GM20000 (cell line): ENCODE measurements around the gene FAM89B.

Experiments
- DNase-seq: peaks from one replicate; pipeline ENCODE4 v3.0.0; 2012; ENCODE audit warnings: low spot score
- CTCF ChIP-seq: IDR thresholded peaks from 2 replicates; pipeline ENCODE4 v1.5.1; 2012; ENCODE audit warnings: mild to moderate bottlenecking, control low read depth; ENCODE audit errors: extremely low read depth, missing control alignments

The FAM89B gene

GRCh38 chr11:65537620-65538231 is 34.6 kb upstream of the FAM89B start:
- TF ChIP-seq CTCF = no peak
- DNase-seq = no peak

- no peak for DNase-seq
- TF ChIP-seq CTCF = no peak
Observed at GRCh38 chr11:65538232-65538914, 34.0 kb upstream of the FAM89B start.

- DNase-seq = no peak
- no peak for TF ChIP-seq CTCF
Observed at GRCh38 chr11:65538915-65539743, 33.2 kb upstream of the FAM89B start.

- DNase-seq = peak; percentile 93
Observed at GRCh38 chr11:65539744-65540289, 32.5 kb upstream of the FAM89B start.

GRCh38 chr11:65540290-65541092 is 31.8 kb upstream of the FAM89B start:
- DNase-seq = peak; percentile 100
- TF ChIP-seq CTCF = peak; percentile 73

More at GRCh38 chr11:65539744-65540289, 32.5 kb upstream of the FAM89B start:
- no peak for TF ChIP-seq CTCF

- no peak for DNase-seq
Observed at GRCh38 chr11:65541093-65541982, 31.0 kb upstream of the FAM89B start.

More at GRCh38 chr11:65541093-65541982, 31.0 kb upstream of the FAM89B start:
- no peak for TF ChIP-seq CTCF
